HCEC 1CT (cell line): ENCODE results near the gene CHST11.

ENCODE experiments used
- DNase-seq: peaks from one replicate; pipeline ENCODE4 v3.0.0-alpha.2; 2017

The CHST11 gene

DNA sequence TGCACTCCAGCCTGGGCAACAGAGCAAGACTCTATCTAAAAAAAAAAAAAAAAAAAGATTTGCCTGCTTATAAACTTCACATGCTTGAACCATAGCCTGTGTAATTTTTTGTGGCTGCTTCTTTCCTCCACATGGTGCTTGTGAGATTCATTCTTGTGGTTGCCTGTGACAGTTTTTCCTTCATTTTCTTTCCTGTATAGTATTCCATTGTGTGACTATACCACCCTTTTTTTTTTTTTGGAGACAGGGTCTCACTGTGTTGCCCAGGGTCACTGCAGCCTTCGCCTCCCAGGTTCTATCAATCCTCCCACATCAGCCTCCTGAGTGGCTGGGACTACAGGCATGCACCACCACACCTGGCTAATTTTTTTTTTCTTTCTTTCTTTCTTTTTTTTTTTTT lies 22.6 kb upstream of the CHST11 start:
- no peak for DNase-seq

DNA sequence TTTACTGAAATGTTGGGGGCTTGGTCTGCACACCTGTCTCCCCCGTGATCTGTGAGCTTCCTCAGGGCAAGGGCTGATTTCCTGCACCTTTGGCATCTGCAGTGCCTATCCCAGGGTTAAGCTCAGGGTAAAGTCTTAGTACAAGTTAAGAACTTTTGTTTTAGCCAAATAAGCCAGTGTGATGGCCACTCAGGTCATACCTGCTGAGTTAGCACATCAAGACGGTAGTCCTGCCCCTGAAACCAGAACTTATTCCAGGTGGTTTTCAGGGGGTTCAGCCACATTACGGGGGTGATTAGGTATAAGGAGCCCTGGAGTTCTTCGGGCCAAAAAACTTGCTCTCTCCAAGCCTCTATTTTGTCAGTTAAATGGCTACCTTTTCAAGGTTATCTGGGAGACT lies 21.6 kb upstream of the CHST11 start:
- DNase-seq, result no peak

DNA sequence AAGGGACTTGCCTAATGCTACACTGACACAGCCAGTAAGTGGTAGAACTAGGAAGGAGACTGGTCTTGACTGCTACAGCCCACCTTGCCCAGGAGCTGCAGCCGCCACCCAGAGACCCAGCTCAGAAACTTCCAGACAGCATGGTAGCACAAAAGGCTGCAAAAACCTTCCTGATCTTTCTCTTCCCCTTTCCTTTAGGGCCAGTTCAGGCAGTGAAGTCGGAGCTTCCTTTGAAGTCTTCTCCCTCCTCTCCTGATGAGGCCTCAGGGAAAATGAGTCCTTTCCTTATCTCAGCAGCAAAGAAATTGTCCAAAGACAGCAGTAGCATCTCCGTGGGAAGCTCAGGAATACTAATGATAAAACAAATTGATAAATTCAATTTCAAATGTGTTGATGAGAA lies 21.0 kb upstream of the CHST11 start:
- DNase-seq, result no peak

DNA sequence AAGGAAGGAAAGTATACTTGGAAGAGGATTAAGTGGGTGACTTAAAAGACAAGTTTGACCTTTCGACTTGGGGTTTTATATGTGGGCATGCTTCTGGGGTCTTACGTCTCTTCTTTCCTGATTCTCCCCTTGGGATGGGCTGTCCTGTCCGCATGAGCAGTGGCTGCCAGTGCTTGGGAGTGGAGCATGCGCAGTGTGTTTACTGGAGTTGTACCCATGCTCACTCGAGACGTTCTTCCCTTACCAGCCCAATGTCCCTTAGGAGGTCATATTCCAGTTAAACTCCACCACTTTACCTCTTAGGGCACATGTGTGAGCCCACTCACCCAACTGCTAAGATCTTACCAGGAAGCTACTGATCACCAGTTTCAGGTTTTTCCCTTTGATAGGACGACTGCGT lies 20.0 kb upstream of the CHST11 start:
- no peak for DNase-seq

DNA sequence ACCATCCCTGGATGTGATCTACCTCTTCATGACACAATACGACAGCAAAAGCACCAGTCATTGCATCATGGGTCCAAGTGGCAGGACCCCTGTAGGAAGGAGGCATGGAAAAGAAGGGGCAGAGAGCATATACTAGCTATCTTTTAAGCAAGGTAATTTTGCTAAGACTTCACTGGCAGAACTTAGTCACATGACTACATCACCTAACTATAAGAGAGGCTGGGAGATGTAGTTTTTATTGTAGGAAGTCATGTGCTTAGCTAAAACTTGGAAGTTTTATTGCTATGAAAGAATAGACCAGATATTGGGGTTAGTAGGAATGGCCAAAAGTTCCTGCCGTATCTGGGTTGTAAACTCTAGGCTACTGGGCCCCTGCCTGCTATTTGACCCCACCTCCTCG lies 18.6 kb upstream of the CHST11 start:
- no peak for DNase-seq

DNA sequence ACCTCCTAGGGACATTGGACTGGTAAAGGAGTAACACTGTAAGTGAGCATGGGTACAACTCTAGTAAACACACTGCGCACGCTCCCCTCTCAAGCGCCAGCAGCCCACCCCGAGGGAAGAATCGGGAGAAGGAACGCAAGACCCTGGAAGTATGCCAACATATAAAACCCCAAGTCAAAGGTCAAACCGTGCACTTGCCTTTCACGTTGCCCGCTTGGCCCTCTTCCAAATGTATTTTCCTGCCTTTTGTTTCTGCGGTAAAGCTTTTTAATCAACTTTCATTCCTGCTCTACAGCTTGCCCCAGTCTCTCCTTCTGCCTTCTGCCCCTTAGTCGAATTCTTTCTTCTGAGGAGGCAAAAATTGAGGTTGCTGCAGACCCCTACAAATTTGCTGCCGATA lies 17.6 kb upstream of the CHST11 start:
- DNase-seq, result no peak

DNA sequence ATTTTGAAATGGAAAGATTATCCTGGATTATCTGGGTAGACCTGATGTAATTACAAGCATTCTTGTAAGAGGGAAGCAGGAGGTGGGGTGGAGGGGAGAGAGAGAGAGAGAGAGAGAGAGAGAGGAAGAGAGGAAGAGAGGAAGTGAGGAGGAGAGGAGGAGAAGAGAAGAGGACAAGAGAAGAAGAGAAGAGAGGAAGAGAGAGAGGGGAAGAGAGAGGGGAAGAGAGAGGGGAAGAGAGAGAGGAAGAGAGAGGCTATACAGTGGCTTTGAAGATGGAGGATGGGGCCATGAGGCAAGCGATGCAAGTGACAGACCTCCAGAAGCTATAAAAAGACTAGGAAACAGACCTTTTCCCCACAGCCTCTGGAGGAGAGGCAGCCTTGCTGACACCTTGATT lies 13.7 kb upstream of the CHST11 start:
- DNase-seq, result no peak

DNA sequence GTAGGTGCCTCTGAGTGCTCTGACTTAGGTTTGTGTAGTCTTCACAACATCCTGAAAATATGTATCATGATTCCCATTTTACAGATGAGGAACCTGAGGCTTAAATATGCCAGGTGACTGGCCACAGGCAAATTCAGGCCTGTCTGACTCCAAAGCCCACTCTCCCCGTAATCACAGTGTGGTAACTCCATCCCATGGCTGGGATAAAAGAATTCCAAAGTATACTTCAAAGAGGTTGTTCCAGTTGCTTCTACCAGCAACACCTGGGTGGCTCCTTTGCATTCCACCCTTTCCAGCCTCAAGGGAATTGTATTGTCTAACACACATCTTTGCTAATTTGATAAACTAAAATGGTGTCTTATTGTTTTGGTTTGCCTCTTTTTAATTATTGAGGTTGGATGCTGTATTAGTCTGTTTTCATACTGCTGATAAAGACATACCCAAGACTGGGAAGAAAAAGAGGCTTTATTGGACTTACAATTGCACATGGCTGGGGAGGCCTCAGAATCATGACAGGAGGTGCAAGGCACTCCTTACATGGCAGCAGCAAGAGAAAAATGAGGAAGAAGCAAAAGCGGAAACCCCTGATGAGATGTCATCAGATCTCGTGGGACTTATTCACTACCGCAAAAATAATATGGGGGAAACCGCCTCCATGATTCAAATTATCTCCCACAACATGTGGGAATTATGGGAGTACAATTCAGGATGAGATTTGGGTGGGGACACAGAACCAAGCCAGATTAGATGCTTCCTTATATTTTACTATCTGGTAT lies 9.9 kb upstream of the CHST11 start:
- DNase-seq, result no peak

DNA sequence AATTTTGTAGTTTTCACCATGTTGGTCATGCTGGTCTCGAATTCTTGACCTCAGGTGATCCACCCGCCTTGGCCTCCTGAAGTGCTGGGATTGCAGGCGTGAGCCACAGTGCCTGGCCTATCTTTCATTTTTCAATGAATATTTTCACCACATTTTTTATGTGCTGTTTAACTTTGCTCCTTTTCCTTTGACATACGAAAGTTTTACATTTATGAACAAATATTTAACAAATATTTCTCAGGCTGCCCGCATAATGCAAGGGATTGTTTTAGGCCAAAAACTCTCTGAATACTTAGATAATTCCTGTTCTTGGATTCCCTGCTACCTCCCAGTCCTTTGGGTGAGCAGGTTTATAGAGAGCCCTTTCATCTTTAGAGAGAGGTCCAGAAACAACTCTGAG lies 8.7 kb upstream of the CHST11 start:
- DNase-seq, result no peak

DNA sequence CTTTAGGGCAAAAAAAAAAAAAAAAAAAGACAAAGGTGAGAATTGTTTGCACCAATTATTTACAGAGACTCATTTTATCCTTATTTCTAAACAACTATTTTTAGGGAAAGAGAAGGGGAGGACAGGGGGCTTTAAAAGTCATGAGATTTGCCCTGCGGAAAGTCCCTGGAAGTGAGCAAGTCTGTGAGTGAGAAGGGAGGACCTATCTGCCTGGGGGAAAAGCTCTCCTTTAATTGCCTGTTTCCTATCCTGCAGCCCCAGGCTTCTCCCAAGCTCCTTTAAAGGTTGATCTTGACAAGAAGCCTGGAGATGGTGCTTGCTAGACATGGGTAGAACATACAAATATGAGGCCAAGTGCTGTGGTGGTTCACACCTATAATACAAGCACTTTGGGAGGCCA lies 8.3 kb upstream of the CHST11 start:
- no peak for DNase-seq

DNA sequence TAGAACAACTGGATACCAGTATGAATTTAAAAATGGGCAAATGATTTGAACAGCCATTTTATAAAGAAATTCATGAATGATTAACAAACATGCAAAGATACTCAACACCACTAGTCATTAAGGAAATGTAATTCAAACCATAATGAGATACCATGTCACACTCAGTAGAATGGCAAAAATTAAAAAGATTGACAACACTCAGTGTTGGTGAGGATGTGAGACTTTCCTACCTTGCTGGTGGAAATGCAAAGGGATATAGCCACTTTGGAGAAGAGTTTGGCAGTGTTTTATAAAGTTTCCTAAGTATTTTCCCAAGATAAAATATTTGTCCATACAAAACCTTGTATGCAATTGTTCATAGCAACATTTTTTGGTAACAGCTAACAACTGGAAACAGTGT lies 6.0 kb upstream of the CHST11 start:
- DNase-seq, result no peak

DNA sequence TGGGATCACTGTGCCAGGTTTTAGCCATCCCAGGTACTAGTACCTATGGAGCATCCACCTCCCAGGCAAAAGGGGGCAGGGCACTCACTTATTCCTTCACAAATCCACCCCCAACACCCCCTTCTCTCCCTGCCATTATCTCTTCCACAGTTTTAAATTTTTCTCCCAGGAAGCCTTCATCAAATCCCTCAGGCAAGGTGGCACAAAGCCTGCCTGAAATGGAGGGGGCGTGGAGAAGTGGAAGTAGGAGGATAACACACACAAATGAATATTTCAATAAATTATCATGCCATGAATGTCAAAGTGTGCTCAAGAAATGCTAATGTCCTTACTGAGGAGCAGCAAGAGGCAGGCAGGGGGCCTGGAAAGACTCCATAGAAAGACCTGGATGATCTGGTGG lies 4.7 kb upstream of the CHST11 start:
- no peak for DNase-seq

DNA sequence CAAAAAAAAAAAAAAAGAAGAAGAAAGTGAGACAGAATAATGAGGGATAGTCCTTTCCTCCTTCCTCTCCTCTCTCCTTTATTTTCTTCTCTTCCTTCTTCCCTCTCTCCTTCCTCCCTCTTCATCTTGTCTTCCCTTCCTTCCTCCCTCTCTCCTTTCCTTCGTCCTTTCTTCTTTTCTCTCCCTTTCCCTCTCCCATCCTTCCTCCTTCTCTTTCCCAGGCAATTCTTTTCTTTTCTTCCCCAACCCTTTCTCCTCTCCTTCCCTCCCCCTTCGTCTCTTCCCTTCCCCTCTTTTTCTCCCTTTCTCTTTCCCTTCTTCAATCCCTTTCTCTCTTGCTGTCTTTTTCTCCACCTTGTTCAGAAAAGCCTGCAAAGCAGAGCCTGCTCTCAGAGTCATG lies 3.6 kb upstream of the CHST11 start:
- no peak for DNase-seq

DNA sequence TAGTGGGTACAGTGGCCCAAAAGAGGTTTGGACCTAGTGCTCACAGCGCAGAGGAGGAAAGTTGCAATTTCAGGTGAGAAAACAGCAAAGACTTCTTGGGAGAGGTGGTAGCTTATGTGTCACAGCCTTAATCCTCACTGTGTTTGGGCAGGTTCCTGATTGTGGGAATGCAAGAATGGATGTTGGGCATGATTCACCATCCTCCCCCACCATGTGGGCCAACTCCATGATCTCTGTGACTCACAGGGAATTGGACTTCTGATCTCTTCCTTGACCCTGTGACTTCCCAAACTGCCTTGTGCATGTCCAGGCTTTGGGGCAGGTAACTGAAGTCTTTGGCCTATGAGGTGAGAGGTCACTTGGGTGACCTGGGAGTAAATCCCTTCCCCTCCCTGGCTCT lies 1.8 kb upstream of the CHST11 start:
- DNase-seq, result peak; percentile 71

DNA sequence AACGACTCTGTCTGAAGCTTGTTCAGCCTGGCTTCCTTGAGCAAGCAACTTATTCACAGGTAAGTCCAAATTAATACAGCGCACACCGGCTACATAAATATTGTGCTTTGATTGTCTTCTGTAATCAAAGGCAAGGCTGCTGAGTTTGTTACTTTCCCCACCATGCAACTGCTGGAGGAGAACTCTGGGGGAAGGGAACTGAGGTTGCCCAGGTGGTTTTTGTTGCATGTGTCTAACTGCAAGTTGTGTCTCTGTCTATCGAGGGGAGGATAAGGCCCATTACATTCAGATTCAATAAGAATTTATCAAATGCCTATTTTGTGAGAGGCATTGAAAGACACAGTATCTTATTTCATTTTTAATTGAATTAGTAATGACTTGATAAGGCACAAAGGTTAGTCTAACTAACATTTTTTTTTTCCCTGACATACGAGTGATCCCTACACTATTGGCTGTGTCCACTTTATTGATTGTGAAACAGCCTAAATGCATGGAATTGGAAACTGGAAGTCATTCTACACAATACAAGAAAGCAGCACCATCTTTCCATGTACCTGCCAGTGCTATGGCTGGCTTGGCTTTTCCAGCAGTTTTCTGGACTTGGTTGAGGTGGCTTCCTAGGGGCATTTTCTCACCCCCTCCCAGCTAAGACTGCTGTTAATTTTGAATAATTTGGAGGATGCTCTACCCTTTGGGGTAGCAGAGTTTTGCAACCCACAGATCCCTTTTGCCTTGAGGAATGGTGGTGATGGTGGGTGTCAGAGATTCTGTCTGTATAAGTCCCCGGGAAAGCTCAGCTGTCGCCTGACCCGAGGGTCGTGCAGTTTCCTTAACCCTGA lies 951 bp upstream of the CHST11 start:
- no peak for DNase-seq

DNA sequence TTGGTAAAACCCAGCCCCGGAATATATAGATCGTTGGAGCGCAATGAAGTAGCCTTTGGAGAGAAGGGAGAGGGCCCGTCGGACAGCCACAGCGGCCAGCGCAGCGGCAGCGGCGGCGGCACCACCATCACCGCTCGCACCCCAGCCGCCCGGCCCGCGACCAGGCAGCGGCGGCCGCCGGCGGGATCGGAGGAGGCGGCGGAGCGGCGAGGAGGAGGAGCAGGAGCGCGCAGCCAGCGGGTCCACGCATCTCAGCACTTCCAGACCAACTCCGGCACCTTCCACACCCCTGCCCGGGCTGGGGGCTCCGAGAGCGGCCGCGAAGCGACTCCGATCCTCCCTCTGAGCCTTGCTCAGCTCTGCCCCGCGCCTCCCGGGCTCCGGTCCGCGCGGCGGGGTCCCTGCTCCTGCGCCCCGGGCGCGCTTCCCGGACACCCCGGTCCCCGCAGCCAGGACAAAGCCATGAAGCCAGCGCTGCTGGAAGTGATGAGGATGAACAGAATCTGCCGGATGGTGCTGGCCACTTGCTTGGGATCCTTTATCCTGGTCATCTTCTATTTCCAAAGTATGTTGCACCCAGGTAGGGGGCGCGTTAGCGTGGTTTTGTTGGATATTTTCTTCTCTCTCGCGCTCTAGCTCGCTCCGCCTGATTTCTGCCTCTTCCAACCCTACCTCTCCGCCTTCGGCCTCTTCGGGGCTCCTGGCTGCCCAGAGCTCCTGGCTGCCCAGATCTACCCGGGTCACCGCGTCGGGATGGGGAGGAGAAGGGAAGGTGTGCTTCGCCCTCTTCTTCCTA lies 400 bp downstream of the CHST11 start:
- peak; percentile 52 for DNase-seq

DNA sequence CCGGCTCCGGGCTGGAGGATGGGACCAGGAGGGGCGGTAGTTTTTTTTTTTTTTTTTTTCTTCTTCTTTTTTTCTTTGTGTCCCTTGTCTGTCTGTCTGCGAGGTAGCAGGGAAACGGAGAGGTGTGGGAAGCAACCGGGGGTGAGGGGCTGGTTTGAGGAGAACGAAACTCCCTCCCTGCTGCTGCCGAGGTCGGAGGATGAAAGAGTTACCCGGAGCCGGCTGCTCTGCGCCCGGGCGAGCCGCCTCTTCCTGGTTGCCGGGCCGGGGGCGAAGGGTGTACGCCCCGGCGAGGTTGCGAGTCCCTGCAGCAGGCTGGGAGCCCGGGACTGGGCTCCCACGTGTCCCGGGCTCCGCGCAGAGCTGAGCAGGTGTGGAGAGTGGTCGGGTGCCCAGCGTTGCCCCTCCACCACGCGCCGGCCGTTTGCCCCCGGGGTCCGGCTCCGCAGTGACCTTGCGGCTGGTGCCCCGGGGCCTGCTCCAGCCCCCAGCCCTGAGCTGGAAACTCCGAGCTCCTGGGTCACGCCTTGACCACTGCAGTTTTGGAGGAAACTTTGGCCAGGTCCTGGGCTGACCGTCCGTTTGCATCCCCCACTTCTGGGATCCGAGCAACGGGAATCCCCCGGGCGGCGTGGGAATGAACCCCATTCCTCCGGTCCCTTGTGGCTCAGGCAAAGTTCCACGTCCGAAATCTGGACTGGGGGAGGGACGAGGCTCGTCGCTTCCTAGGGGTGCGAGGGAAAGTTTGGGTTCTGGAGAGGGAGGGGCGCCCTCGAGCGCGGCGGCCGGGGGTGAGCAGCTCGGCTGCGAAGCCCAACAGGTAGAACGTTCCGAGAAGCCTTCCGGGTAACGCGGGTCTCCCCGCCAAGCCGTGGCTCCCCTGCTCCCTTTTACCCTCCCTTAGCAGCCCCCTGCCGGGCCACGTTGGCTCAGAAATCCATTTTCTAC lies 1.3 kb downstream of the CHST11 start:
- peak; percentile 6 for DNase-seq

DNA sequence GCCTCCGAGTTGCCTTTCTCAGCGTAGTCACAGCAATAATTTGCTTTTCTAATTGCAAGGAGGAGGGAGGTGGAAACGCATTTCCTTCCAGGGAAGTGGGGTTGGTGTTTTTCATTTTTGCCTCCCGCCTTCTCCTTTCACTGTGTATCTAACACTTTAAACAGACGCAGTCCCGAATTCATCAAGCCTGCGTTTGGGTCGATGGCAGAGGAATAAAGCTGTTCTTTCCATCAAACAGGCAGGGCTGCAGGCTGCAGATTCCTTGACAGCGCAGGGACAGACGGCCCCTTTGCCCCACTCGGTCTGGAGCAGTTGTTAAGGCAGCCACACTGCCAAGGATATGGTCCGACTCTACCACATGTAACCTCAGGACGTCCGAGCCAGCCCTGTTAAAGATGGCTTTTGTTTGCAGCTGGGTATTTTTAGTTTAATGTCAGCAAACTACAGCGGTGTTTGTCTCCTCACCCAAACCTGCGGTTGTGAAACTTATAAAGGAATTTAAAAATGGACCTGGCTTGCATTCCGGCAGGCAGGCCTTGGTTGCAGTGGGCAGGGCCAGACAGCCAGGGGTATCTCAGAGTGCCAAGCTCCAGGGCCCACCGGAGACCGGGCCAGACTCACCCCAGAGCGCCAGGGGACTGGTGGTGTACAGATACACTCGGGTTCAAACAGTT lies 2.1 kb downstream of the CHST11 start:
- no peak for DNase-seq

DNA sequence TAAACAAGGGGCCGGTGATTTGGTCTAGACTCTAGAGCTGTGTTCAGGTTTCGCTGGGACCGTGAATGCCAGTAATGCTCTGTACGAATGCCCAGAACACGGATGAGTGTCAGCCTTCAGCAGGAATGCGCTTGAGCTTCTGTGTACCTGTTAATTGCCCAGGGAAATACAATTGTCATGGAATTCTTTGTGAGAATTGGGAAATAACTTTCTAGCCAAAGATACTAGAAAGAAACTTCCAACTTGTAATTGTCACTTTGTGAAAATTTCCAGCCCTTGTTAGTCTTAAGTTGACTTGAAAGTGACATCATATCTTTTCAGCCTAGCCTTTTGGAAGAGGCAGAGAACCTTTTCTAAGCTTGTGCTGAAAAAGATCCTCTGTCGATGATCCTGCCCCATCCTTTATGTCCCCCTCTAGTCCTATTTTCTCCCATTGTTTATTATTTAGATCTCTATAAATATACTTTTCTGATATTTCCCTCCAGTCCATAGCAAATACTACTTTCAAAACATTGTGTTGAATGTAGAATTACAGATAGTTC lies 2.7 kb downstream of the CHST11 start:
- no peak for DNase-seq

DNA sequence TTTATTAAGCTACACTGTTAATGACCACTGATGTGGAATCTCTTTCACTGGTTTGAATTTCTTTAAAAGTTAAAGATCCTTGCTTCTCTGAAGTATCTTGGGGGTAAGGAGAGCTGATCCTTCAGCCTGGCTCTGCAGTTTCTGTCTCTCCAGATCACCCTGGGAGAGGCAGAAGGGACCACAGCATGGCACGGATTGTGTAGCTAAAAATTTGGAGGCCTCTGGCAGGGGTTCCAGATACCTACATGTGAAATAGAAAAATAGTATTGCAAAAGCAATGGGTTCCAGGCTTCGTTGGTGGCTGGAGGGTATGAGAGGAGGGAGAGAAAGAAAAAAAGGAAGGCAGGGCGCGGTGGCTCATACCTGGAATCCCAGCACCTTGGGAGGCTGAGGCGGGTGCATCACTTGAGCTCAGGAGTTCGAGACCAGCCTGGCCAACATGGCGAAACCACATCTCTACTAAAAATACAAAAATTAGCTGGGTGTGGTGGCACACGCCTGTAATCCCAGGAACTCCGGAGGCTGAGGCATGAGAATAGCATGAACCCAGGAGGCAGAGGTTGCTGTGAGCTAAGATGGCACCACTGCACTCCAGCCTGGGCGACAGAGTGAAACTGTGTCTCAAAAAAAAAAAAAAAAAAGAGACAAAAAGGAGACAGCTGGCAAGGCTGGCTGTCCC lies 3.4 kb downstream of the CHST11 start:
- no peak for DNase-seq
